Liver (tissue), 9 donors: ENCODE results near the gene GPR171. TPM values are rescaled to one million over a fixed set of nuclear protein-coding genes. Genes with fewer than 3 reads are reported as not detected.

Source experiments
- DNase-seq: peaks from one replicate; pipeline ENCODE4 v3.0.0-alpha.2; 2017; ENCODE audit warnings: low spot score
- H3K27ac ChIP-seq, 2 donors: one replicate each; pipeline ENCODE4 v1.7.0; 2013; ENCODE audit warnings: inconsistent platforms in 2 of 2, low read length in 2 of 2, control low read depth in 1 of 2, low read depth in 1 of 2, mild to moderate bottlenecking in 1 of 2
- H3K27me3 ChIP-seq, 4 donors: one replicate each; pipeline versions ENCODE4 v1.6.1 to v1.7.0; 2013; ENCODE audit warnings: low read length in 3 of 4, inconsistent platforms in 1 of 4, mild to moderate bottlenecking in 1 of 4, moderate library complexity in 1 of 4; ENCODE audit not compliant: control insufficient read depth in 4 of 4, insufficient read depth in 4 of 4
- H3K36me3 ChIP-seq, 4 donors: one replicate each; pipeline versions ENCODE4 v1.6.1 to v1.7.0; 2013; ENCODE audit warnings: low read length in 3 of 4, mild to moderate bottlenecking in 3 of 4, low read depth in 1 of 4, moderate library complexity in 1 of 4; ENCODE audit not compliant: control insufficient read depth in 4 of 4, insufficient read depth in 3 of 4
- H3K4me1 ChIP-seq, 4 donors: one replicate each; pipeline versions ENCODE4 v1.6.1 to v1.7.0; 2013; ENCODE audit warnings: low read length in 3 of 4, mild to moderate bottlenecking in 3 of 4, moderate library complexity in 1 of 4; ENCODE audit not compliant: control insufficient read depth in 4 of 4, insufficient read depth in 4 of 4
- H3K4me3 ChIP-seq, 3 donors: one replicate each; pipeline versions ENCODE4 v1.6.1 to v1.7.0; 2013; ENCODE audit warnings: low read length in 3 of 3, control low read depth in 1 of 3, low read depth in 1 of 3, mild to moderate bottlenecking in 1 of 3
- H3K9ac ChIP-seq, 2 donors: one replicate each; pipeline ENCODE4 v1.7.0; 2013; ENCODE audit warnings: low read length in 2 of 2, mild to moderate bottlenecking in 2 of 2, moderate library complexity in 2 of 2, control low read depth in 1 of 2, low read depth in 1 of 2
- H3K9me3 ChIP-seq, 4 donors: one replicate each; pipeline versions ENCODE4 v1.6.1 to v1.7.0; 2013; ENCODE audit warnings: low read length in 3 of 4; ENCODE audit not compliant: control insufficient read depth in 4 of 4
- ATF3 ChIP-seq: IDR thresholded peaks from 2 replicates; pipeline ENCODE4 v1.6.1; 2016; ENCODE audit warnings: antibody characterized with exemption
- CTCF ChIP-seq: fragments of 150-350 bp; IDR thresholded peaks from 2 replicates; pipeline ENCODE4 v1.5.1; 2017; ENCODE audit warnings: improper control_type of control experiment, low read depth, low read length; ENCODE audit not compliant: missing input control
- EGR1 ChIP-seq, 2 donors: IDR thresholded peaks; 2 replicates each; pipeline ENCODE4 v1.6.1; 2016 to 2018; ENCODE audit warnings: antibody characterized with exemption in 2 of 2, low read depth in 2 of 2
- FOXA1 ChIP-seq: IDR thresholded peaks from 2 replicates; pipeline ENCODE4 v1.6.1; 2016; ENCODE audit warnings: antibody characterized with exemption
- FOXA2 ChIP-seq: IDR thresholded peaks from 2 replicates; pipeline ENCODE4 v1.6.1; 2016; ENCODE audit warnings: antibody characterized with exemption
- GABPA ChIP-seq, 2 donors: IDR thresholded peaks in 1 of 2; conservative IDR thresholded peaks in 1 of 2; 2 replicates each; pipeline ENCODE4 v1.6.1; 2016; ENCODE audit warnings: antibody characterized with exemption in 2 of 2, mild to moderate bottlenecking in 1 of 2, moderate library complexity in 1 of 2
- HNF4A ChIP-seq, 2 donors: conservative IDR thresholded peaks; 2 replicates each; pipeline ENCODE4 v1.6.1; 2016; ENCODE audit warnings: antibody characterized with exemption in 2 of 2, mild to moderate bottlenecking in 2 of 2
- HNF4G ChIP-seq: IDR thresholded peaks from 2 replicates; pipeline ENCODE4 v1.6.1; 2016; ENCODE audit warnings: antibody characterized with exemption
- JUND ChIP-seq, 2 donors: IDR thresholded peaks; 2 replicates each; pipeline ENCODE4 v1.6.1; 2016; ENCODE audit warnings: antibody characterized with exemption in 2 of 2
- MAX ChIP-seq: IDR thresholded peaks from 2 replicates; pipeline ENCODE4 v1.6.1; 2016; ENCODE audit warnings: antibody characterized with exemption
- NR2F2 ChIP-seq: IDR thresholded peaks from 2 replicates; pipeline ENCODE4 v1.6.1; 2016; ENCODE audit warnings: antibody characterized with exemption
- RAD21 ChIP-seq, 2 donors: IDR thresholded peaks; 2 replicates each; pipeline ENCODE4 v1.6.1; 2016; ENCODE audit warnings: antibody characterized with exemption in 2 of 2, mild to moderate bottlenecking in 2 of 2
- REST ChIP-seq: IDR thresholded peaks from 2 replicates; pipeline ENCODE4 v1.6.1; 2016; ENCODE audit warnings: antibody characterized with exemption, mild to moderate bottlenecking
- RXRA ChIP-seq, 2 donors: IDR thresholded peaks; 2 replicates each; pipeline ENCODE4 v1.6.1; 2017 to 2018; ENCODE audit warnings: antibody characterized with exemption in 2 of 2, mild to moderate bottlenecking in 1 of 2
- SP1 ChIP-seq: IDR thresholded peaks from 2 replicates; pipeline ENCODE4 v1.6.1; 2018; ENCODE audit warnings: antibody characterized with exemption, mild to moderate bottlenecking
- TAF1 ChIP-seq: conservative IDR thresholded peaks from 2 replicates; pipeline ENCODE4 v1.6.1; 2016; ENCODE audit warnings: antibody characterized with exemption, mild to moderate bottlenecking
- YY1 ChIP-seq: IDR thresholded peaks from 2 replicates; pipeline ENCODE4 v1.6.1; 2016; ENCODE audit warnings: antibody characterized with exemption, mild to moderate bottlenecking
- ZBTB33 ChIP-seq: IDR thresholded peaks from 2 replicates; pipeline ENCODE4 v1.6.1; 2016; ENCODE audit warnings: antibody characterized with exemption
- WGBS: extraction: QIAGEN DNeasy Blood & Tissue Kit; methylation state at CpG from one replicate; pipeline ENCODE4 v1.1.7; 2013; 5-methylcytosine and 5-hydroxymethylcytosine counted together
- polyA plus RNA-seq, 2 donors: library from polyadenylated mRNA; stranded (reverse) in 1 of 2; unstranded in 1 of 2; fragments of 200-250 nt in 1 of 2; fragments of >200 nt in 1 of 2; fragmentation: Nextera tagmentation in 1 of 2; extraction: Ambion mirVana in 1 of 2; gene quantifications; one replicate each; pipeline versions ENCODE4 v1.2.1 to v1.2.3, GENCODE V29; 2013 to 2015
- total RNA-seq, 2 donors: library from RNA; depleted of rRNA; stranded (reverse); fragments of >200 nt; gene quantifications; one replicate each; pipeline ENCODE4 v1.2.3, GENCODE V29; 2014
- donor health status: healthy.
- donor health status: healthy.
- donor health status: healthy.
- donor health status: healthy.
- donor health status: healthy.

The GPR171 gene
- total and polyA plus RNA-seq, 4 donors, result 0.19 to 0.56 (median 0.28) TPM

GRCh38 chr3:151159806-151160205, 43.2 kb downstream of the GPR171 start:
- no peaks in the 10 kb centered on the region for H3K27me3 ChIP-seq
- H3K27ac ChIP-seq, result no peak overlapping the region
- H3K36me3 ChIP-seq, result no peaks in the 10 kb centered on the region
- TF ChIP-seq HNF4A (conservative IDR thresholded peaks at IDR 0.05), result no peak
- TF ChIP-seq MAX, result no peak
- no peak for TF ChIP-seq GABPA (IDR thresholded peaks at IDR 0.05 in 1 of 2, conservative IDR thresholded peaks at IDR 0.05 in 1 of 2)
- no peak for TF ChIP-seq RAD21 (IDR thresholded peaks at IDR 0.05)
- TF ChIP-seq HNF4G, result no peak
- TF ChIP-seq CTCF, result no peak
- TF ChIP-seq EGR1 (IDR thresholded peaks at IDR 0.05; ENCODE audit: low read depth in 2 of 2), result no peak
- no peak for TF ChIP-seq JUND (IDR thresholded peaks at IDR 0.05)
- no peak for TF ChIP-seq ZBTB33
- no peak for TF ChIP-seq RXRA (IDR thresholded peaks at IDR 0.05)
- no peak for TF ChIP-seq ATF3
- TF ChIP-seq SP1, result no peak
- TF ChIP-seq FOXA2, result no peak
- no peak for TF ChIP-seq TAF1
- TF ChIP-seq REST, result no peak
- no peak for TF ChIP-seq NR2F2
- no peak for TF ChIP-seq FOXA1
- TF ChIP-seq YY1, result no peak
- H3K4me1 ChIP-seq, result no peaks in the 10 kb centered on the region
- no peak overlapping the region for H3K4me3 ChIP-seq
- H3K9me3 ChIP-seq, result no peaks in the 10 kb centered on the region
- no peak overlapping the region for H3K9ac ChIP-seq
- no peak for DNase-seq
- 91% methylated on average over 10 of the region's 10 CpGs for whole genome bisulfite sequencing
